Esophagus muscularis mucosa (tissue), 4 donors: ENCODE measurements around the gene BTBD16. TPM values are rescaled to one million over a fixed set of nuclear protein-coding genes. Genes with fewer than 3 reads are reported as not detected.

Source experiments
- DNase-seq: peaks from one replicate; pipeline ENCODE4 v3.0.0-alpha.2; 2017; ENCODE audit errors: extremely low spot score
- H3K27ac ChIP-seq, 4 donors: fragments of 200-600 bp; sonication (generic); replicated peaks in 1 of 4; 1 replicate in 3 of 4; 2 replicates in 1 of 4; pipeline ENCODE4 v1.5.1; 2016 to 2019; ENCODE audit warnings: mild to moderate bottlenecking in 1 of 4
- H3K27me3 ChIP-seq, 4 donors: fragments of 200-600 bp; sonication (generic); one replicate each; pipeline versions ENCODE4 v1.5.1 to v1.6.0; 2016 to 2019
- H3K36me3 ChIP-seq, 4 donors: fragments of 200-600 bp; sonication (generic); one replicate each; pipeline ENCODE4 v1.5.1; 2016 to 2019
- H3K4me1 ChIP-seq, 4 donors: fragments of 200-600 bp; sonication (generic); one replicate each; pipeline ENCODE4 v1.5.1; 2016 to 2019
- H3K4me3 ChIP-seq, 4 donors: fragments of 200-600 bp; sonication (generic); 1 replicate in 2 of 4; 2 replicates in 2 of 4; pipeline ENCODE4 v1.5.1; 2016 to 2019; ENCODE audit warnings: mild to moderate bottlenecking in 4 of 4, moderate library complexity in 1 of 4
- H3K9me3 ChIP-seq, 4 donors: fragments of 200-600 bp; sonication (generic); 1 replicate in 3 of 4; 2 replicates in 1 of 4; pipeline ENCODE4 v1.5.1; 2016 to 2019
- CTCF ChIP-seq, 3 experiments: fragments of 200-600 bp in 2 of 3; fragments of 450-650 bp in 1 of 3; sonication (generic) in 2 of 3; IDR thresholded peaks; one replicate each; pipeline ENCODE4 v1.5.1; 2017 to 2019; ENCODE audit warnings: antibody characterized with exemption in 3 of 3, mild to moderate bottlenecking in 2 of 3, moderate library complexity in 1 of 3
- EP300 ChIP-seq: sonication (generic); formaldehyde crosslinking; IDR thresholded peaks from one replicate; pipeline ENCODE4 v1.6.1; 2017; ENCODE audit warnings: antibody characterized with exemption
- POLR2A ChIP-seq: fragments of 450-650 bp; IDR thresholded peaks from one replicate; pipeline ENCODE4 v1.6.1; 2017; ENCODE audit warnings: antibody characterized with exemption, moderate library complexity, mild to moderate bottlenecking, low read depth
- POLR2AphosphoS5 ChIP-seq, 2 donors: sonication (generic); formaldehyde crosslinking; IDR thresholded peaks; one replicate each; pipeline ENCODE4 v1.6.1; 2017; ENCODE audit warnings: antibody characterized with exemption in 2 of 2
- WGBS: methylation state at CpG from one replicate; pipeline ENCODE4 v1.1.5; 2018; 5-methylcytosine and 5-hydroxymethylcytosine counted together
- intact Hi-C: fragments of 100-400 bp; cut with DNase I; formaldehyde crosslinking; loops from one replicate; pipeline ENCODE4 v1.15.1; 2023
- total RNA-seq, 4 donors: library from RNA; depleted of rRNA; stranded (reverse); fragments of >200 nt; gene quantifications; one replicate each; pipeline versions ENCODE4 v1.1.0 to v1.2.1, GENCODE V29; 2016

Gene BTBD16
- total RNA-seq, 4 donors from 2014 or later, result 0.29 TPM; not detected in 3

- Histone ChIP-seq H3K27me3 (no peaks in the 10 kb centered on the region), H3K9me3 (no peaks in the 10 kb centered on the region), H3K4me3 (no peak overlapping the region), H3K4me1 (no peaks in the 10 kb centered on the region), H3K27ac (no peak overlapping the region), H3K36me3 (peaks cover 0 to 21% (median 10%) of the 10 kb centered on the region in 4 donors)
- 88% methylated on average over 10 of the region's 10 CpGs for WGBS
- no peak for DNase-seq
- intact Hi-C loops, result no loop called here
- TF ChIP-seq POLR2A (no peak), POLR2AphosphoS5 (IDR thresholded peaks at IDR 0.05) (no peak), EP300 (no peak), CTCF (IDR thresholded peaks at IDR 0.05) (no peak)
These were observed 3.0 kb downstream of the BTBD16 start for GRCh38 chr10:122273966-122274545.

- 89% methylated on average over 6 of the region's 6 CpGs for WGBS
- no peaks in the 10 kb centered on the region for H3K4me1 ChIP-seq
- intact Hi-C loops, result loop anchor here (5.0 kb wide), 1 partner anchor 426 kb away; no protein-coding TSS in a partner anchor
- peaks cover 0 to 5% (median 0%) of the 10 kb centered on the region in 4 donors for H3K36me3 ChIP-seq
- no peak for TF ChIP-seq EP300
- no peak for TF ChIP-seq POLR2AphosphoS5 (IDR thresholded peaks at IDR 0.05)
- no peak for TF ChIP-seq POLR2A
- TF ChIP-seq CTCF (IDR thresholded peaks at IDR 0.05), result no peak
- no peaks in the 10 kb centered on the region for H3K9me3 ChIP-seq
- no peak overlapping the region for H3K4me3 ChIP-seq
- no peaks in the 10 kb centered on the region for H3K27me3 ChIP-seq
- DNase-seq, result no peak
- no peak overlapping the region for H3K27ac ChIP-seq
These were observed 5.6 kb downstream of the BTBD16 start for GRCh38 chr10:122276611-122277208.

- H3K4me3 ChIP-seq, result no peak overlapping the region
- no peak for DNase-seq
- intact Hi-C loops, result loop anchor here (5.0 kb wide), 1 partner anchor 425 kb away; no protein-coding TSS in a partner anchor
- TF ChIP-seq CTCF (IDR thresholded peaks at IDR 0.05) (no peak), EP300 (no peak), POLR2AphosphoS5 (IDR thresholded peaks at IDR 0.05) (no peak)
- H3K4me1 ChIP-seq, result no peaks in the 10 kb centered on the region
- H3K27me3 ChIP-seq, result no peaks in the 10 kb centered on the region
- no peaks in the 10 kb centered on the region for H3K9me3 ChIP-seq
- H3K36me3 ChIP-seq, result peaks cover 0 to 5% (median 0%) of the 10 kb centered on the region in 4 donors
- 83% methylated on average over 10 of the region's 10 CpGs for WGBS
- H3K27ac ChIP-seq, result no peak overlapping the region
These were observed 6.5 kb downstream of the BTBD16 start for GRCh38 chr10:122277526-122278136.

- TF ChIP-seq EP300 (no peak), CTCF (IDR thresholded peaks at IDR 0.05) (peak; percentile 36 to 61 (median 45)), POLR2A (no peak), POLR2AphosphoS5 (IDR thresholded peaks at IDR 0.05) (no peak)
- Histone ChIP-seq H3K27ac (no peak overlapping the region), H3K4me3 (no peak overlapping the region), H3K4me1 (peaks cover 0 to 4% (median 0%) of the 10 kb centered on the region in 4 donors), H3K36me3 (no peaks in the 10 kb centered on the region), H3K27me3 (no peaks in the 10 kb centered on the region), H3K9me3 (no peaks in the 10 kb centered on the region)
- intact Hi-C loops, result loop anchor here (5.0 kb wide), 1 partner anchor 423 kb away; no protein-coding TSS in a partner anchor
- 42% methylated on average over 9 of the region's 9 CpGs for WGBS
- DNase-seq, result no peak
These were observed 8.6 kb downstream of the BTBD16 start for GRCh38 chr10:122279725-122280141.
